GM21717 (cell line): ENCODE results near the gene TSEN54.
"Not testable (repeated sequence)": the region's sequence is repeated elsewhere in the genome, so short reads cannot be mapped to it uniquely, and the experiment has no call there.

Experiments
- ATAC-seq: cut with Tn5 transposase; IDR thresholded peaks from one replicate; pipeline ENCODE4 v1.9.1; 2021; ENCODE audit warnings: mild to moderate bottlenecking, moderate library complexity; ENCODE audit not compliant: unreplicated experiment

The TSEN54 gene

DNA sequence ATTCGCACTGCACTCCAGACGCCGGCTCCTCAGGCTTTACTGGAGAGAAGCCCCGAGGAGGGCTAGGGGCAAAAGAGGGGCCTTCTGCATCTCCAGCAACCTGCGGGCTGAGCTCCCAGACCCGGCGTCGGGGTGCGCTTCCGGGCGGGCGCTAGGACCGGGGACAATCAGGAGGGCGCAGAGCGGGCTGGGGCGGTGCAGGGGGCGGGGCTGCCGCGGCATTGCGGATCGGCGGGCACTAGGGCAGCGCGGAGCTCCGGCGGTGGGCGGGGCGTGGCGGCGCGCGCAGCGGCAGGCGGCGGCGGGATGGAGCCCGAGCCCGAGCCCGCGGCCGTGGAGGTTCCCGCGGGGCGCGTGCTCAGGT, at the start of gene TSEN54:
Gene TSEN54, plus strand, starts transcription at position 274 of the 364 bp plus-strand sequence. Its CDS starts 33 bp downstream, at position 307.
- peak; percentile 63 for ATAC-seq

DNA sequence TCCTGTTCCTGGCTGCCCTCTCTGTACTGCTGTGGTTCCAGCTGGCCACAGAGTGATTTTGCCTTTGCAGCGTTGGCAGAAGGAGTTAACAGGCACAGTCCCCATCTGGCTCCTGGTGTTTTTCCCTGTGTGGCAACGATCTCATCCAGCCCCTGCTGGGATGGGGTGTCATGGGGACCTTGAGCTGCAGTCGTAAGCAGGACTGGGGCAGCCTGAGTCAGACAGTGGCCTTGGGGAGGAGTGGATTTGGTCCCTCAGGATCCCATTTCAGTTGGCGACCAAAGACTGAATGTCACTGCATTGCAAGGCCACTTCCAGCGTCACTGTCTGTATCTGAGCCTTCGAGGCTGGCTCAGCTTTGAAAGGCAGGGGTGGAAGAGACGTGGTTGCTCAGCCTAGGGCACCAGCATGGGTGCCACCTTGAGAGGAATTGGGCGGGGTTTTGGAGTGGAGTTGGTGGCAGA, 48.0 kb upstream of the TSEN54 start:
- no peak for ATAC-seq

DNA sequence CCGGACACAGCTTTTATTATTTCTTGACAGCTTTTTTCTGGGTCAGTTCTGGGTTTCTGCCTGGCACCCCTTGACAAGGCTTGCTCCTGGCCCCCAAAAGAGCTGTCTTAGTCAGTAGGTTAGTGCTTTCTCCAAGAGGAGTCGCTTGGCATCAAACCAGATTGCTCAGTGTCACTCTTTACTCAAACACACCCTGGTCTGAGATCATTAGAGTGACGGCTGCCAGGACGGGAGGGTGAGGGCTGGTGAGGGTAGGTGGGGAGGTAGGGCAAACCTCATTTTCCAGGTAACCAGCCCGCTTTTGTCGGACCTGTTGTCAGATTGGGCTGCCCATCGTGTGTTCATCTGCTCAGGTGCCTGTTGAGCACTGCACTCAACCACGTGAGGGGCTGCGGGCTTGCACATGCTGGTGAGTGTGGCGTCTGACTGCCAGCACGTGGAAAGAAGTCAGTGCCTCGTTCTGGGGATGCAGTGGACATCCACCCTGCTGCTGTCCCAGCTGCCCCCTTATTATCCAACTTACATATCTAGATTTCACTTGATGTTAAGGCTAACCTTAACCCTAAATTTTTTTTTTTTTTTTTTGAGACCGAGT, 47.5 kb upstream of the TSEN54 start:
- ATAC-seq, result no peak

DNA sequence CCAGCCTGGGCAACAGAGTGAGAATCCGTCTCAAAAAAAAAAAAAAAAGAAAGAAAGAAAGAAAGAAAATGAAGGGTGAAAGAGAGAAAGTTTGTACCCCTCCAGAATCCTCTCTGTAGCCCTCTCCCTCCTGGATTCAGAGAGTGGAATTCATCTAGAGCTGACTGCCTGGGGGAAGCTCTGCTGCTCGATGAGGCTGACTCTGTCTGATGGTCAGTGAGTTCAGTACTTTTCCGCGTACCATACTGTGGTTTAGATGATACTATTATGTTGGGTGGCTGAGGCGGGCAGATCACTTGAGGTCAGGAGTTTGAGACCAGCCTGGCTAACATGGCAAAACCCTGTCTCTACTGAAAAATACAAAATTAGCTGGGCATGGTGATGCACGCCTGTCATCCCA, 45.1 kb upstream of the TSEN54 start:
- ATAC-seq, result no peak

DNA sequence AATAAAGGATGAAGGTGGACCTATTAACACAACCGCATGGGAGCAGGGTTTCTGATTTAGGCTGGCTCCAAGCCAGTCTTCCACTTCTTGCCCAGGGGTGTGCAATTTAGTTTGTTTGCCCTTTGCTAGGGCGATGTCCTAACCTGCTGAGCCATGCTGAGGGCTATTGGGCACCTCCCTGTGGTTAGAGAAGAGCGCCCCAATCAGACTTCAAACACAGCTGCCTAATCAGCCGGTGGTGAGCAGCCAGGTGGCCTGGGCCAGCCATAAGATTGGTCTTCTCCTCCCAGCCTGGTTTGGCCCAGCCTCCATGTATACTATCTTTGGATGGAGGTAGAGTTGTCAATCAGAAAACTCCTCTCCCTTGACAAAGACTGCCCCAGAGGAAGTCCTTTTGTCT, 44.2 kb upstream of the TSEN54 start:
- no peak for ATAC-seq

DNA sequence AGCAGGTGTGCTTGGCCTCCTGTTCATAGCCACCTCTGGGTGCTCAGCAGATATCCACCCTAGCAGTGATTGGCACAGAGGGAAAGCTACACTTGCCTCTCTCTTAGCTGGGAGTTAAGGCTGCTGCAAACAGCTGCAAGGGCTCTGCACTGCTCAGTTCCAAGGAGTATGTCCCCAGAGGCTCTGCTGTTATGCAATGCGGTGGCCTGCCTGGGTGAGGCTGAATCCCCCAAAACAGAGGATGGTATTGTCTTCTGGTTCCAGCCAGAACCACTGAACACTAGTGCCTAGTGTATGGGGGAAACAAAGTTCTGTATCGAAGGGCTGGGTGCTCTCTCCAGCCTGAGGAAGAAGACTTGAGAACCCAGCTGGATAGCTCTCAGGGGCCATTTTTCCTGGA, 43.1 kb upstream of the TSEN54 start:
- no peak for ATAC-seq

DNA sequence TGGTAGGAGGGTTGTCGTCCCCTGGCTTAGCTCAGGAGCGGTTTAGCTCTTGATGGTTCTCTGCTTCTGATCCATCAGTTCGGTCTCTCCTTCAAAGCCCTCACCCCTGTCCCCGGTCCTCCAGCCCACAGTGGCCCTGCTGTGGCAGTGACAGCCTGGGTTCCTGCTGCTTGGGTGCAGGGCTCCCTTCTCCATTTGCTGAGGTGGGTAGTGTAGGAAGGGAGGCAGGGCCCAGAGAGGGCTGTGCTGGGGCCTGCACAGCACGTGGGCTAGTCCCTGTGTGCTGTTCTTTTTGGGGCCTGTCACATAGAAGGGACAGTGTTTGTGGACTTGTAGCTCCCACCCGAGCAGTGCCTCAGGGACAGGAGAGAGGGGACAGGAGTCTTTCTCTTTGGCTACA, 41.6 kb upstream of the TSEN54 start:
- ATAC-seq, result no peak

DNA sequence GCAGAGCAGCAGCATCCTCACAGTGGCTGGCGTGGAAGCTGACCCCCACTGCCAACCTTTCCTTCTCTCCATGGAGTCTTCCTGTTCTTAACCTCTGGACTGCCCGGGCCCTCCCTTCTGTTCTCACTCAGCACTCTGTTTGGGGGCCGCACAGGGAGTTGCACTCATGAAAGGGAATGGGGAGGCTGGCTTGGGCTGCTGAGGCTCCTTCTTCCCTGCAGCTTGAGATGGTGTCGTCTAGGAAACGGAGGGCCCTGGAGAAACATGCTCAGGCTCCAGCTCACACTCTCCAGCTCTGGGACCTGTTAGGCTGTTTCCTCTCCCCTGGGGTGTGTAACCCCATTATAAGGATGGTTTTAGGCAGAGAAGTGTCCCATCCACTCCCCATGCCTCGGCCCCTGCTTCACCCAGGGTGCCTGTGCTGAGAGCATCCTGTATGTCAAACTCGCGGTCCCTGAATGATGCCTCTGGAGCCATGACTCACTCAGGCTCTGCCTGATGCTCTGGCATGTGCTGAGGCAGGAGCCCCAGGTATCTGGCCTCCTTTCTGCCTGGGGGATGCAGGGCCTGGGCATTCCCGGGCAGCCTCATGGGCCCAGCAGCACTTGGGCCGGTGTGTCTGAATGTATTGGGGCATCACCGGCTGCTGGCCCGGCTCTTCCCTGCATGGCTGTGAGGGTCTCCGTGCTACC, 41.0 kb upstream of the TSEN54 start:
- no peak for ATAC-seq

DNA sequence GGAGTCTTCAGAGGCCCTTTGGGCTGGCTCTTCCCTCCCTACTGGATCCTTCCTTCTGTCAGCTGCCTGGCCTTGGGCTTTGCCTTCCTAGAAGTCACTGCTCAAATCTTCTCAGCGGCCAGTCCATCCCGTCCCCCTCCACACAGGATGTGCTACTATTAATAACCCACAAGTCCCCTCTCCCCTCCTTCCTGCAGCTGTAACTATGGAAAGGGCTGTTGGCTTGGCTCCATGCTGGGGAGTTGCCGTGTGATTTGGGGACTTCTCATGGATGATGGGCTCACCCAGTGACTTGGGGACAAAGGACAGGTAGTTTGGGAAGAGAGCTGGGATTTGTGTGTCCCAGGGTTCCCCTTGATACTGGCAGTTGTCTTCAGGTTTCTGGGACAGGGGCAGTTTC, 40.5 kb upstream of the TSEN54 start:
- ATAC-seq, result no peak

DNA sequence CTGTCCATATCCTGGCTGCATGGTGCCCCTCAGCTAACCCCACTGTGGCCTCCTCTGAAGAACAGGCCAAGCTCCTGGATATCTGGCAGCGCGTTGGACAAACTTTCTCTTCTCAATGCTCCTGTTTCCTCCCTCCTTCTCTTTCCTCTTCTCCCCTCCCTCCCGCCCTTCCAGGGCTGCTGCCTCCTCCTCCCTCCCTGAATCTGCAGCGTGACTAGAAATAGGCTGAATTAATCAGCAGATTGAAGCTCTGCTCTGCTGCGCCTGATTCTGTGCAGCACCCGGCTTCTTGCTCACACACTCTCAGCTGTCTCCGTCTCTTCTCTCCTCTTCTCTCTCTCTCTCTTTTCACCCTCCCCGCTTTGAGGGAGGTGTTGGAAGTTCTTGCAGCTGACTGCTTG, 40.1 kb upstream of the TSEN54 start:
- no peak for ATAC-seq

DNA sequence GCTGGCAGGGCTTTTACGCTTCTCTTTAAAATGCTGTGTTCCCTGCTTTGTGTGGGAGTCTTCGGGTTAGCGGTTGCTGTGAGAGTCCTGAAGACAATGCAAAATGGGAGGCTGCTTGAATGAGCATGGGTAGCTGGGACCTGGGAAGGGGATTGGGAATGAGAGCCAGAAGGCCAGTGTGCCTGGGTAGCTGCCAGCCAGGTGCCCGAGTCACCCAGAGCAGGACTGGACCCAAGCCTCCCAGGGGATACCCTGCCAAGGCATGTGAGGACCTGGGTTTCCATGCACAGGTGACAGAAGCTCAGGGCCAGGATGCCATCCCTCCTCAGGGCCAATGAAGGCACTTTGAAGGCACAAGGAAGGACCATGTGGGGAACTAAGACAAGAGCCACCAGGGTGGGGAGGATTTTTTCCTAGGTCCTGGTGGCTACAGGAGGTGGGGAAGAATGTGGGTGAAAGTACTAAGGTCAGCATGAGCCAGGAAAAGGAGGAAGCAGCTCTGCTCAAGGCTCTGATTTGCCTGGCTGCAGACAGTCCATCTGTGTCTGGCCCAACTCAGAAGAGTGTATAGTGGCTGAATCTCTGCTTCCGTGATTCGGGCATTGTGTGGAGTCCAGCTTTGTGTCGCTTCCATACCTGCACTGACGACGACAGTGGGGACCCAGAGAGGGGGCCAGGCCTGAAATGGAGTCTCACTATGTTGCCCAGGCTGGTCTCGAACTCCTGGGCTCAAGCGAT, 39.4 kb upstream of the TSEN54 start:
- ATAC-seq, result no peak

DNA sequence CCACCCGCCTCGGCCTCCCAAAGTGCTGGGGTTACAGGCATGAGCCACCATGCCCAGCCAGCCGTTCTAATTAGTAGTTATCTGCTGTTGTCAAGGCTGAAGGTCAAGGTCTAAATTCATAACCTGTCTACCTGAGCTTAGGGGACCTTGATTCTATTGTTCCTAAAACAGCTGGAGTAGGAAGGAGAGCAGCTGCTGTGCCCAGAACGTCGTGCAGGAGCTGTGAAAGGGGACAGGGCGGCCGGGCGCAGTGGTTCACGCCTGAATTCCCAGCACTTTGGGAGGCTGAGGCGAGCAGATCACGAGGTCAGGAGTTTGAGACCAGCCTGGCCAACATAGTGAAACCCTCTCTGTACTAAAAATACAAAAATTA, 38.9 kb upstream of the TSEN54 start:
- ATAC-seq, result not testable (repeated sequence)

DNA sequence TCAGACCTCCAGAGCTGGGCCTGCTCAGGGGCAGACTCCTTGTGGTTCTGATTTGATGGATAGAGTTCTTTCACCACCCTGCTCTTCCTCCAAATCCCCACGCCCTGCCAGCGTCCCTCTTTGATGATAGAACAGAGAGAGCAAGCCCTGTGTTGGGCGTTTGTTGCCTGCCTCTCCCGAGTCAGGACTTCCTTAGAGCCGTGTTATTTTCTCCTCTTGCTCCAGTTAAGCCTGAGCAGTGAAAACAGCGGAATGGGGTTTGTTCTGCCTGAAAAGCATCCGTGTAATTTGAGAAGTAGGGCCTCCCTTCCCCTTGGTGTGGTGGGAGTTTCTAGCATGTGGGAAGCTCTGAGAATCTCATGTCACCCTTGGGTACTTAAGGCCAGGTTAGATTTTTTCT, 37.8 kb upstream of the TSEN54 start:
- ATAC-seq, result no peak

DNA sequence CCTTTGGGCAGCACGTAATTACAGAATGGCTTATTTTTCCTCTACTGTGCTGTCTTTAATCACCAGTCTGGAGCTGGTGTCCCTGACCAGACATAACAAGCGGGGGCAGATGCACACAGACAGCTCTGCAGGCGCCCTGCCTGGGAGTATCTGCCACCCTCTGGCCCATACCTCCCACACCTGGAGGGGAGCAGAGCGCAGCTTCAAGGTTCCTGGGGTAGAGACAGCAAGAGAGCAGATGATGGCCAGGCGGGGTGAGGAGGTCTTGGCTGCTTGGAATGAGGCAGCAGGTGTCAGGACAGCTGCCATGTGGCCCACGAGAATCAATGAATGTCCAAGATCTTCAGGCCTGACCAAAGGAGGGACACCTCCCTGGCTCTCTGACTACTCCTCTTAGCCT, 36.0 kb upstream of the TSEN54 start:
- no peak for ATAC-seq

DNA sequence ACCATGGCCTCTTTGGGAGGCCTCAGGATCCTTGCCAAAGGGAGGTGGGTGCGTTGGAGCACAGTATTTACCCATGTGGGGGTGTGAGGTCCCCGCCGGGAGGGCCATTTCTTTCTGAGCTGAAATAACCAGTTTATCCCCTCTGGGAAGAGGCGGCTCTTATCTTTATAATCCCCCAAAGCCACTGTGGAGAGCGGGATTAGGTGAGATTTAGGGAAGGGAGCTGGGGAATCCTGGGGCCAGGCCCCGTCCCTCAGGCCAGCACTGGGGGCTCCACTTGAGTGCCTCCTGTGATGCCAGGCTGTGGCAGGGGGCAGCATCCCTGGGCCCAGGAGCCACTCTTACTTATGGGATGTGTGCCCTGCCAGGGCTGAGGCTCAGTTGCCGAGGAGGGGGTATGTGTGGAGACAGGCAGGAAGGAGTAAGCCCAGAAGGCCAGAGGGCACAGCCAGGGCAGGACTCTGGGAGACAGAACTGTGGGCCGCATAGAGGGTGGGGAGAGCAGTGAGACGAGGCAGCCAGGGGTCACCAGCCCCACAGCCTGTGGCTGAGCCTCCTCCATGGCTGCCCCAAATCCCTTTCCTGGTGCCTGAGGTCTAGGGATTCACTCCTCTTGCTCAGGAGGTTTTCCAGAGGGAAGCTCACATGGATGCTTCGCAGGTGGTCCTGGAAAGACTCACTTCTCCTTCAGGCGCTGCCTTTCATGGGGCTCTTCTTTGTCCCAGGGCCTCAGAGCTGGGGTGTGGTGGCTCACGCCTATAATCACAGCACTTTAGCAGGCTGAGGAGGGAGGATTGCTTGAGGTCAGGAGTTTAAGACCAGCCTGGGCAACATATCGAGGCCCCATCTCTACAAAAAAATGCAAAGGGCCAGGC, 34.9 kb upstream of the TSEN54 start:
- ATAC-seq, result no peak

DNA sequence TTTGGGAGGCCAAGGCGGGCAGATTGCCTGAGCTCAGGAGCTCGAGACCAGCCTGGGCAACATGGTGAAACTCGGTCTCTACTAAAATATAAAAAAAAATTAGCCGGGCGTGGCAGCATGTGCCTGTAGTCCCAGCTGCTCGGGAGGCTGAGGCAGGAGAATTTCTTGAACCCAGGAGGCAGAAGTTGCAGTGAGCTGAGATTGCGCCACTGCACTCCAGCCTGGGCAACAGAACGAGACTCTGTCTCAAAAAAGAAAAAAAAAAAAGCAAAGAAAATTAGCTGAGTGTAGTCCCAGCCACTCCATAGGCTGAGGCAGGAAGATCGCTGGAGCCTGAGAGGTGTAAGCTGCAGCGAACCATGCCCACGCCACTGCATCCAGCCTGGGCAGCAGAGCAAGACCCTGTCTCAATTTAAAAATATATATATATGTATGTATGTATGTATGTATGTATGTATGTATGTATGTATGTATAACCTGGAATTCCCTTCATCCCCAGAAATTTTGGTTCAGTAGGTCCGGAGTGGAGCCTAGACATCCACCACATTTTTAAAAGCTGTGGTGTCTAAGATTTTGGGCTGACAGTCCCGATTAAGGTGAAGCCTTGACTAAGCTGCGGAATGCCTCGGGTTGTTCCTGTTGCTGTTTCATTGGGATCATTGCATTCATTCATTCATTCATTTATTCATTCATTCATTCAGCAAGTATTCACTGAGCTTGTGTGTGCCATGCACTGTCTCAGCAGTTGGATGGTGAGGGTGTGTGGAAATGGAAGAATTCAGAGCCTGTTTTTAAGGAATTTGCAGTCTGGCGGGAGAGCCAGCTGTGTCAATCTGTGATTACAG, 34.0 kb upstream of the TSEN54 start:
- no peak for ATAC-seq

DNA sequence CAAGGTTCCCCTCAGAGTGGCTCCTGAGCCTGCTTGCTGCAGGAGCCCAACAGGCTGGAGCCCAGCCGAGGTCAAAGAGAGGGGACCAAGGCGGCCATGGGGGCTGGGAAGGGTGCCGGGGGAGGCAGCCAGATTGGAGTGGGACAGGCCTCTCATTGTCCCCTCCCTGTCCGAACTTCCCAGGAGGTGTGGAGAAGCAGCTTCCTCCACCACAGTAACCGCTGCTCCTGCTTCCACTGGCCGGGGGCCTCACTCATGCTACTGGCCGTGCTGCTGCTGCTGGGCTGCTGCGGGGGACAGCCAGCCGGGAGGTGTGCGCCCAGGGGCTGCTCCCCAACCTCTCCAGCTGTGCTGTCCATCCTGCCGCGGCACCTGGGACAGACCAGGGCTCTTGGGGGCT, 30.6 kb upstream of the TSEN54 start:
- no peak for ATAC-seq

DNA sequence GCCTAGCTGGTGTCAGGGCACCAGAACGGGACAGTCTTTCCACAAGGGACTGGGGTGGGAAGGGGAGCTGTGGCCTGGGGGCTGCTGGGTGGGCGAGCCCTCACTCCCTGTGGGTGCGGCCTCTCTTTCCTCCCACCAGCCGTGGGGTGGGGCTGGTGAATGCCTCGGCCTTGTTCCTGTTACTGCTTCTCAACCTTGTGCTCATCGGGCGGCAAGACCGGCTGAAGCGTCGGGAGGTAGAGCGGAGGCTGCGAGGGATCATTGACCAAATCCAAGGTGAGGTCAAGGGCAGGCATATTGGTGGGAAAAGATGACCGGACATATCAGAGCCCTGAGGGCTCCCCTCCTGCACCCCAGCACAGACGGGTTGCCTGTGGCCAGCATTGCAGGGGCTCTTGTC, 30.2 kb upstream of the TSEN54 start:
- no peak for ATAC-seq

DNA sequence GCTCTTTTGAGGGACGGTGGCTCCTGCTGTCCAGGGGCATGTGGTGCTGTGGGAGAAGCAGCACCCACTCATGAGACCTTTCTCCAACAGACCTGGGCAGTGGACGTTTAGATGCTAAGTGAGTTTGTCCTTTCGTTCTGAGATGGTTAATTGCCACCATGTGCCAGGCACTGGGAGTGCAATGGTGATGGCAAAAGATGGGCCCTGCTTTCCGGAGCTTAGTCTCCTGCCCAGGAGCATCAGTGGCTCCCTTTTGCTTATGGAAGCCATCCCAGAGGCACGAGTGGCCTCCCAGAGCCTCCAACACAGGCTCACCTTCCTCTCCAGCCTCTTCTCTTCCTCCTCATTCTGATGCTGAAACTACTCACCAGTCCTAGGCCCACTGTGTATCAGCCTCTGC, 29.4 kb upstream of the TSEN54 start:
- no peak for ATAC-seq

DNA sequence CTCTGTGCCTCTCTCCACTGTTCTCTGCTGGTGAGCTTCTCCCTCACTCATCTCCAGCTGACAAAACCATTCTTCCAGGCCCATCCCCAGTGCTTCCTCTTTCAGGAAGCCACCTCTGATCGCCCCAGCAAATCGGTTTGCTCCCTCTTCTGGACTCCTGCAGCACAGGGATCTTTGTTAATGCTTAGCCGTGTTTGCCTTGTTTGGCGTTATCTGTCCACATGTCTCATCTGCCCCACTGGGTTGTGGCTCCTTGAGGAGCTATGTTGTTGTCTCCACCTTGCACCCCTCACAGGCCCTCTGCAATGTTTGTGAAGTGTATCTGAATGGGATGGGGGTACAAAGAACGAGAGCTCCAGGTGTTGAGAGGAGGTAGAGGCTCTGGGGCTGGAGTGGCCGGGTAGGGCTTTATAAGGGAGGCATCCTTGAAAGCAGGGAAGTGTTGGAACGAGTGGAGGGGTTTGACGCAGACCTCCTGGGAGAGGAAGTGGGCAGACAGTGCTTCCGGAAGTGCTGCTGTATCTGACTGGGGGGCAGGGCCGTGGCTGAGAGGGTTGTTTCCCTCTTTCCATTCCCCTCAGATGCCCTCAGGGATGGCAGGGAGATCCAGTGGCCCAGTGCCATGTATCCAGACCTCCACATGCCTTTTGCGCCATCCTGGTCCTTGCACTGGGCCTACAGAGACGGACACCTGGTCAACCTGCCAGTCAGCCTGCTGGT, 28.8 kb upstream of the TSEN54 start:
- ATAC-seq, result no peak
